Stimulated activated CD8-positive, alpha-beta memory T cell treated with anti-CD3 and anti-CD28 coated beads, Interleukin-12 subunit alpha, Interleukin-12 subunit beta, amount 100 ng/mL, for 1 hour (primary cell): ENCODE measurements around the gene RGS9BP.
"Not testable (repeated sequence)": the region's sequence is repeated elsewhere in the genome, so short reads cannot be mapped to it uniquely, and the experiment has no call there.

Experiments used
- DNase-seq: peaks from one replicate; pipeline ENCODE4 v3.0.0-alpha.2; 2020; ENCODE audit warnings: low read depth

Gene RGS9BP

DNA sequence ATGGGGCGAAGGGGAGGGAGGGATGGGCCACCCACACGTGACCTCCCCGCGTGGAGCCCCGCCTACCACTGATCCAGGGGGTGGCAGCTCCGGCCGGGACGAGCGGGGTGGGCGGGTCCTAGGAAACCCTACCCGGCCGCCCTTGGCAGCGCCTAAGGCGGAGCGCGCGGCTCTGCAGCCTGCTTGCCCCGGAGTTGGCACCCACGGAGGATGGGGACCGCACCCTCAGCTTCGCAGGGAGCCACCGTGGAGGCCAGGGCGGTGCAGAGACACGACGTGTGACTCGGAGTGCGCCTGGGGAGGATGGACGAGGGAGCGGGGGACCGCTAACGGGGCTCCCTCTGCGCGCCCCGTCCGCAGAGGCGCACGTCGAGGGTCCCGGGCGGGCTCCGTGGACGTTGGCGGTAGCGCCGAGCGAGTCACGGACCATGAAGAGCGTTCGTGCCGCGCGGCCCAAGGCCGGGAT is at the start of gene RGS9BP:
RGS9BP (plus strand) TSS at position 129 of the 466 bp plus-strand sequence. CDS start 416 bp downstream, outside the sequence.
- peak; percentile 45 for DNase-seq

GRCh38 chr19:32626969-32627368 is 48.7 kb upstream of the RGS9BP start:
- no peak for DNase-seq

DNA sequence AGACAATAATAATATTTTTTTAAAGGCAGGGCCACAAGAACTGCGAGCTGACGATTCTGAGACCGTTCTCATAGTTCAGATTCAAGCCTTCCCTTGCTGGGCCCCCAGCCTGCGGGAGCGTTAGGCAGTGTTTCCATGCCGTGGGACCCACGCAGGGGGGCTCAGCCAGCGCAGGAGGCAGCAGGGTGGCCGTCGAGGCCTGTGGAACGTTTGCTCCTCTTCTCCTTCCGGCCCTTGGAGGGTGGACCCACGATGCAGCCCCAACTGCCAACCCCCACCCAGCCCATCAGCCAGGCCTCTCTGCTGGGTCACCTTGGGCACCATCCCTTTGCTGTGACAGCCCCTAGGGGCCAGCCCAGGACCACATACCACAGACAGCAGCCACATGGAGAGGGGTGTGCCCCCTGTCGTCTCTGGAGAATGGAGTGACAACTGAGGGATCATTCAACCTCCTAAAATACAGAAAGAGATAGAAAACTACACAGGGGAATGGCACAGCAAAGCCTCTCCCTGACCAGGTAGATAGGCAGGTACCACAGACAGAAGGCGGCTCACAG is 47.9 kb upstream of the RGS9BP start:
- DNase-seq, result no peak

GRCh38 chr19:32630338-32630737 is 45.3 kb upstream of the RGS9BP start:
- no peak for DNase-seq

GRCh38 chr19:32631381-32631780 is 44.3 kb upstream of the RGS9BP start:
- DNase-seq, result no peak

GRCh38 chr19:32637480-32637879 is 38.2 kb upstream of the RGS9BP start:
- no peak for DNase-seq

GRCh38 chr19:32638625-32639024 is 37.0 kb upstream of the RGS9BP start:
- DNase-seq, result no peak

DNA sequence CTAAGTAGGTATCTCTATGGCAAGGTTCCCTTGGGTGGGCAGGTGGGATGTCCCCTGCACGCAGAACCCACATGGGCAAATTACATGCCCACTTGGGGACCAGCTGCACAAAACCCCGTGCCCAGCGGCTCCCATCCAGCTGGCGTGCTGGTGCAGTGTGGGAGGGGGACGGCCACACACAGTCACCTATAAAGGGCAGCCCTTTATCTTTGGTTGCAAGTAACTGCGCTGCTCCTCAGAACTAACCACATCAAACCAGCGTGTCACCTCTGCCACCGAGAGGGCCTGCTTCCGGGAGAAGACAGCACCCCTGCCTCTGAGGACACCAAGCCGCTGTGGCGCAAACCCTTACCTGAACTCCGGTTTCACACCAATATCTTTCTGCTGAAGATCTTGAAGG is 32.9 kb upstream of the RGS9BP start:
- peak; percentile 48 for DNase-seq

DNA sequence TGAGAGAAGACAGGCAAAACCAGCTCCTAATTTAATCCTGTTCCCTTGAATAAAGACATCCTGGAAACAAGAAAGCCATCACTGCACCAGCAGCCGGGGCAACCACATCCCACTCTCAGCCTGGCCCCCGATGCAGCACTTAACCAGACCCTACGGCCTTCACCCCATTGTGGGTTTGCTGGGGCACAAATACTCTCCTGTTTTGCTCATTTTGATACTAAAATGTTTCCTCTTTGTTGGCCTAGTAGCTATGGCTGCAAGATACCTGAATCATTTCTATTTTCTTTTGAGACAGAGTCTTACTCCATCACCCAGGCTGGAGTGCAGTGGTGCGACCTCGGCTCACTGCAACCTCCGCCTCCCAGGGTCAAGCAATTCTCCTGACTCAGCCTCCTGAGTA is 29.1 kb upstream of the RGS9BP start:
- DNase-seq, result no peak

DNA sequence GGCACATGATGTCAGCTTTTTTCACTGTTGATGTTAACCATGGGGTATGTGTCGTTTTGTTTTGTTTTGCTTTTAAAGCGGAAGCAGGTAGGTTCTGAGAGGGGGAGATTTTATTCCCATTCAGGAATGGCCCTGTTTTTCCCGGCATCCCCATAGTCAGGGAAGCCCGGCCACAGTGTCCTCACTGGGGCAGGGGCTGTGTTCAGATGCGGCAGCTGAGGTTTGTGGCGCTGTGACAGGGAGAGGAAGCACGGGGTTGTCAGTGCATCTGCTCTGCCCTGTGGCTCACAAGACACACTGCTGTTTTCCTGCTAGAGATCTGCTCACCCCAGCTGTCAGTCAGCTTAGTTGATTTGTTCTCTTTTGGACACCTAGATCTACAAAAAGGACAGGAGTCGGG is 28.3 kb upstream of the RGS9BP start:
- no peak for DNase-seq

DNA sequence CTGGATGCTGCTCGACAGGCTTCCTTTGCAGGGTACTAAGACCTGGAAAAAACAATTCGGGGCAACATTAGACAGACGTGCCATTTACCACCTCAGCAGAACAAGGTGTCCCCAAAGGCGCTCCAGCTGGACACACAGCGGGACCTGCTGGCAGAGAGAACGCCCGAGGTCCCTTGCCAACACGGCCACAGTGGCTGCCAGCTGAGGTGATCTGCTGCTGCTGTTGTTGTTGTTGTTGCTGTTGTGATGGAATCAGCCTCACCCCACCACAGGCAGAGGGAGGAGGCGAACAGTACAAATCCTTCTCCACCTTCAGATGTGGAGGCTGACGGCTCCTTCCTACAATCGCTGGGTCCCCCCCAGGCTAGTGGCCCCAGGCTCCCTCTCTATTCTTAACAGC is 25.9 kb upstream of the RGS9BP start:
- no peak for DNase-seq

DNA sequence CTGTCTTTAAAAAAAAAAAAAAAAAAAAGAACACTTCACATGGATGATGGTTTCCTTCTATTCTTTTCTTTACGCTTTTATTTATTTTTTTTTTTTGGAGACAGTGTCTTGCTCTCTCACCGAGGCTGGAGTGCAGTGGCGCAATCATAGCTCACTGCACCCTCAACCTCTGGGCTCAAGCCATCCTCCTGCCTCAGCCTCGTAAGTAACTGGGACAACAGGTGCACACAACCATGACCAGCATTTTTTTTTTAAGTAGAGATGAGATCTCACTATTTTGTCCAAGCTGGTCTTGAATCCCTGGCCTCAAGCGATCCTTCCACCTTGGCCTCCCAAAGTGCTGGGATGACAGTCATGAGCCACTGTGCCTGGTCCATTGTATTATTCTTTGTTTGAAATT is 25.0 kb upstream of the RGS9BP start:
- no peak for DNase-seq

- no peak for DNase-seq
These were observed 23.9 kb upstream of the RGS9BP start for GRCh38 chr19:32651729-32652140.

DNA sequence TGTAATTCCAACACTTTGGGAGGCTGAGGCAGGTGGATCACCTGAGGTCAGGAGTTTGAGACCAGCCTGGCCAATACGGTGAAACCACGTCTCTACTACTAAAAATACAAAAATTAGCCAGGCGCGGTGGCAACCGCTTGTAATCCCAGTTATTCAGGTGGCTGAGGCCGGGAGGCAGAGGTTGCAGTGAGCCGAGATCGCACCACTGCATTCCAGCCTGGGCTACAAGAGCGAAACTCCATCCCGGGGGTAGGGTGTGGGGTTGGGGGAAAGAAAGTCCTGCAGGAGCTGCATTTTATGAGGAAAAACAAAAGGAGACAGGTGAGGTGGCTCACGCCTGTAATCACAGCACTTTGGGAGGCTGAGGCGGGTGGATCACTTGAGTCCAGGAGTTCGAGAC is 23.3 kb upstream of the RGS9BP start:
- not testable (repeated sequence) for DNase-seq

DNA sequence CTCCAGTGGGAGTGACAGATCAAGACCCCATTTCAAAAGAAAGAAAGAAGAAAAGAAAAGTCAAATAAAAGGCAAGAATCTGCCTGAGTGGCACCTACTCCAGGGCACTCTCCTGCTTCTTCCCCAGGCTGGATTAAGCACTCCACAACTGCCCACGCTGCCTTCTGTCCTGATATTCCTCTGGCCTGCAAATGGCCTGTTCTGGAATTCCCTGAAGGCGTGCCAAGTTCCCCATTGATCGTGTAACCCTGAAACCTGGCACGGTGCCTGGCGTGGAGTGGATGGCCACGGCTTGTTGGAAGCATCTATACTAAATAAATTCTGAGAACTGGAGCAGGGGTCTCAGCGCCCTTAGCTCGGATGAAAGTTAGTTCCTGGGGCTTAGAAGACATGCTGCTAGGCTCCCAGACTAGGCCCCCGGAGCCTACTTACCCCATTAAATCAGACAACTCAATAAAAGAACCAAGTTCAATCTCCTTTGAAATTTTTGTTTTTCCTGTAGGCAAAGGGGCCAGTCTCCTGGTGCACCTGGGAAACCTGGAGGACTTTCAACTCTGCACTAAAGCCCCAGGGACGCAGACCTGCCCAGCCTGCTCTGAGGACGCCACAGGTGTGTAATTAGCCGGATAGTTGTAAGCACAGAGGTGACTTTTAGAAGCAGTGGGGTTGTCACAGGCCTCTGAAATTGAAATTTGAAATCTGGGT is 22.6 kb upstream of the RGS9BP start:
- DNase-seq, result no peak

- no peak for DNase-seq
These were observed 22.1 kb upstream of the RGS9BP start for GRCh38 chr19:32653599-32653915.

DNA sequence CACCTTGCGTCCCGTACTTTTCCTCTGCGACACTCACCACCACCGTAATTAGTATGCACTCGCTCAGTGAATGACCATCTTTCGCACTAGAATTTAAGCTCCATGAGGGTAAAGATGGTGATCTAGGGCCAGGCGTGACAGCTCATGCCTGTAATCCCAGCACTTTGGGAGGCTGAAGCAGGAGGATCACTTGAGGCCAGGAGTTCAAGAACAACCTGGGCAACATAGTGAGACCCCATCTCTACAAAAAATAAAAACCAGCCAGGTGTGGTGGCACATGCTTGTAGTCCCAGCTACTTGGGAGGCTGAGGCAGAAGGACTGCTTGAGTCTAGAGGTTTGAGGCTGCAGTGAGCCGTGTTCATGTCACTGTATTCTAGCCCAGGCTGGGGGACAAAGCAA is 19.3 kb upstream of the RGS9BP start:
- not testable (repeated sequence) for DNase-seq

DNA sequence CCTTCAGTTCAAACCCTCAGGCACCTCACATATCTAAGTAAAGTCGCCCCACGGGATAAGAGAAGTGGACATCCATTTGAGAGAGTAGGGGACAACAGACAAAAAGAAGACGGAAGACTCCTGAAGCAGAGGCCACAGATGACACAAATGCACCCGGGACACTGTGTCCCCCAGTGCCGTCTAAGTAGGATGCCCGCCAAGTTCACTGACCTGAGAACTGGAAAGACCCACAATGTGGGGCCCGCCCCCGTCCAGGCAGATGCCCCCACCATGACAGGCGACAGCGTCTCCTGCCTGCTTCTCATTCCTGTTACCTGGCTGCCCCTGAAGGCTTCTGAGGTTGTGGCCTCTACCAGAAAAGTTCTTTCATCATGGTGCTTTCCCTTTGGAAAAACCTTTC is 17.6 kb upstream of the RGS9BP start:
- no peak for DNase-seq

- DNase-seq, result no peak
These were observed 17.1 kb upstream of the RGS9BP start for GRCh38 chr19:32658527-32658926.

DNA sequence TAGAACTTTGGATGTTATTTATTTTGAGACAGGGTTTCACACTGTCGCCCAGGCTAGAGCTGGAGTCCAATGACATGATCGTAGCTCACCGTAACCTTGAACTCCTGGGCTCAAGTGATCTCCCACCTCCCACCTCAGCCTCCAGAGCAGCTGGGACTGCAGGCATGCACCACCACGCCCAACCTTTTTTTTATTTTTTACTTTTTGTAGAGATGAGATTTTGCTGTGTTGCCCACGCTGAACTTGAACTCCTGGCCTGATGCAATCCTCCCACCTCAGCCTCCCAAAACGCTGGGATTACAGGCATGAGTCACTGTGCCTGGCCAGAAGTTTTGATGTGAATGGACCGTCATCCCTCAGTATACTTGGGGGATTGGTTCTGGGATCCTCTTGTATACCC is 14.3 kb upstream of the RGS9BP start:
- DNase-seq, result no peak

DNA sequence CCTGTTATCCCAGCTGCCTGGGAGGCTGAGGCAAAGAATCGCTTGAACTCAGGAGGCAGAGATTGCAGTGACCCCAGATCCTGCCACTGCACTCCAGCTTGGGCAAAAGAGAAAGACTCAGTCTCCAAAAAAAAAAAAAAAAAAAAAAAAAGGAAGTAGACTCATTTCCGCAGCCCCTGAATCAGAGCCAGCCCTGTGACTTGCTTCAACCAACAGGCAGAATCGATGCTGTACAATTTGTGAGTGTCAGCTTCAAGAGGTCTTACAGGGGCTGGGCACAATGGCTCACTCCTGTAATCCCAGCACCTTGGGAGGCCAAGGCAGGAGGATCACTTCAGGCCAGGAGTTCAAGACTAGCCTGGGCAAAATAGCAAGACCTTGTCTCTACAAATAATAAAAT is 13.5 kb upstream of the RGS9BP start:
- DNase-seq, result no peak

GRCh38 chr19:32666084-32666483 is 9.6 kb upstream of the RGS9BP start:
- no peak for DNase-seq

DNA sequence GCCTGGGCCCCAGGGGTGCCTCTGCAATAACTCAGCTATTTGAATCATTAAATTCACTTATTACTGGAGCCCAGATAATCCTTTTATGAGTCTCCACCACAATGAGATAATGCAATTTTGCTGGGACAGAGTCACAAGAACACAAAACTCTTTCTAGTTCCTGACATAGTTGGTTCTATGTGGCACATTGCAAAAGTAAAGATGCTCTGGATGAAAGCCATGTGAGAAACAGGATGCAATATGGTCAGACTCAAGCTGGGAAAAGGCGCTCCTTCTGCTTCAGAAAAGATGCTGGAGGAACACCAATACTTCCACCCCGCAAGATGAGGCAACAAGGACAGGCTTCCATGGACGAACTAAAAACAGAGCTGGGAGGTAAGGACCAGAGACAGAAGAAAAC is 6.3 kb upstream of the RGS9BP start:
- no peak for DNase-seq

DNA sequence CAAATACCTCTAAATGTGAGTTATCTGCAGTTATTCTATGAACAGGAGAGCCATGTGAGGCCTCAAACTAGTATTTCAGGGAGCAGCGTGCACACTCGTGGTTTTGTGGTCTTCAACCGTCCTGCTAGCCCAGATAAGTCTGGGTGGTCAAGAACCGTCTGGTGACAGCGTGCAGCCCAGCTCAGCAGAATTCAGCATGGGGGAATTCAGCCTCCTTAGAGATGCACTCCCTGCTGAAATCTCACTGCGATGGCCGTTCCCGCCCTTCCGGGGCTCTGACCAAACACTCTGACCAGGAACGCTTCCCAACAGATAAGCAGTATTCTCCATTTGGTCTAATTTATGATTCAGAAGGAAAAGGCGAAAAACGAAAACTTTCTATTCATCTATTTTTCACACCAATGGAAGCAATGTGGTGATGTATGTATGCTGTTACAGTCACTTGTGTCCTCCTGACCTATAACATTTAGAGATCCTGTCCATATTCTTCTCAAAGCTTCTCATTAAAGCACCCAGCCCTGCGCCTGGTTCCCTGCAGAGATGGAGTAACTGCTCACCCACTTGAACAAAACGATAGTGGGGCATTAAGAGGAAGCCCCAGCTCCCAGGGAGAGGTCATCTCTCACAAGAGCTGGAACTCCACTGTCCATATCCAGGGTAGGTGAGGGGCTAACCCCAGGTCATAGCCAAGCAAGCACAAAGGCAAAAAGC is 3.6 kb upstream of the RGS9BP start:
- no peak for DNase-seq
